Peyer's patch (tissue), 4 donors: ENCODE measurements around the gene MTRR.

Experiments used
- CTCF ChIP-seq, 6 experiments: fragments of 450-650 bp in 4 of 6; fragments of 200-600 bp in 2 of 6; sonication (generic) in 1 of 6; IDR thresholded peaks; one replicate each; pipeline ENCODE4 v1.5.1; 2017 to 2019; ENCODE audit warnings: antibody characterized with exemption in 6 of 6, mild to moderate bottlenecking in 3 of 6, moderate library complexity in 1 of 6
- POLR2A ChIP-seq, 2 donors: fragments of 450-650 bp; IDR thresholded peaks; one replicate each; pipeline ENCODE4 v1.5.1; 2017; ENCODE audit warnings: antibody characterized with exemption in 2 of 2, mild to moderate bottlenecking in 2 of 2, moderate library complexity in 2 of 2

- TF ChIP-seq CTCF (IDR thresholded peaks at IDR 0.05) = no peak
- TF ChIP-seq POLR2A (IDR thresholded peaks at IDR 0.05) = no peak
Measured at GRCh38 chr5:7930011-7930410, 61.1 kb downstream of the MTRR start.
